NCI-H1417 treated with DMSO at 0.1 percent for 48 hours (cell line): ENCODE results near the gene STN1.

ENCODE experiments used
- DNase-seq: peaks from one replicate; lab custom pipeline; 2025; lab: John Stamatoyannopoulos, UW

STN1 gene

GRCh38 chr10:103894441-103894864 lies 23.5 kb downstream of the STN1 start:
- DNase-seq: no peak

GRCh38 chr10:103893817-103894216 lies 24.2 kb downstream of the STN1 start:
- no peak for DNase-seq

GRCh38 chr10:103892181-103892580 lies 25.8 kb downstream of the STN1 start:
- no peak for DNase-seq

- DNase-seq: no peak
Observed at GRCh38 chr10:103890688-103891087, 27.3 kb downstream of the STN1 start.

- DNase-seq: no peak
Observed at GRCh38 chr10:103890194-103890658, 27.8 kb downstream of the STN1 start.

- no peak for DNase-seq
Observed at GRCh38 chr10:103889121-103889720, 28.8 kb downstream of the STN1 start.

- DNase-seq: no peak
Observed at GRCh38 chr10:103888113-103888841, 29.7 kb downstream of the STN1 start.

GRCh38 chr10:103885617-103886016 lies 32.4 kb downstream of the STN1 start:
- no peak for DNase-seq

GRCh38 chr10:103884681-103885139 lies 33.3 kb downstream of the STN1 start:
- DNase-seq: peak; percentile 26

- DNase-seq: no peak
Observed at GRCh38 chr10:103882285-103883007, 35.5 kb downstream of the STN1 start.

- no peak for DNase-seq
Observed at GRCh38 chr10:103881416-103882284, 36.3 kb downstream of the STN1 start.

- DNase-seq: no peak
Observed at GRCh38 chr10:103879831-103880230, 38.2 kb downstream of the STN1 start.

GRCh38 chr10:103879409-103879808 lies 38.6 kb downstream of the STN1 start:
- no peak for DNase-seq

GRCh38 chr10:103877861-103878260 lies 40.1 kb downstream of the STN1 start:
- no peak for DNase-seq

GRCh38 chr10:103876155-103876554 lies 41.8 kb downstream of the STN1 start:
- no peak for DNase-seq

GRCh38 chr10:103874730-103875129 lies 43.3 kb downstream of the STN1 start:
- no peak for DNase-seq

GRCh38 chr10:103872137-103872931 lies 45.6 kb downstream of the STN1 start:
- DNase-seq: no peak

GRCh38 chr10:103871006-103871405 lies 47.0 kb downstream of the STN1 start:
- no peak for DNase-seq

- DNase-seq: no peak
Observed at GRCh38 chr10:103870516-103870915, 47.5 kb downstream of the STN1 start.

GRCh38 chr10:103869336-103869735 lies 48.6 kb downstream of the STN1 start:
- no peak for DNase-seq

GRCh38 chr10:103868200-103868599 lies 49.8 kb downstream of the STN1 start:
- DNase-seq: no peak
